ENCODE results near the gene ATOX1.
"Not testable (repeated sequence)": the region's sequence is repeated elsewhere in the genome, so short reads cannot be mapped to it uniquely, and the experiment has no call there.

ATOX1 gene

DNA sequence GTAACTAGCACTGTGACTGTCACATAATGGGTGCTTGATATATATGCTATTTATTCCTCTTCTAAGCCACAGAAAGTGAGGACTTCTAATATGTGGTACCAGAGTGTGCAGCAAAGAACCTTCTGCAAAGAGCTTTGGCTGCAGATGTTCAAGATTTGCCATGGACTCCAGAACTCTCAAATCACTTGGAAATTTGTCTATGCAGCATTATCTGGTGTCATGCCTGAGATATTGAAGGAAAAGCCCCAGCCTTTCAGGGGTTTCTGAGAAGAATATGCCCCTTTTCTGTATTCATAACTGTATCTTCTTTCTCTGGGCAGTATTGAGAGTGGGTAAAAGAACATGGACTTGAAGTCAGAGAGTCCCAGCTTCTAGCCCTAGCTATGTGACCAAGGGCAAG, 8.5 kb upstream of the ATOX1 start:
- DNase-seq, result no peak

DNA sequence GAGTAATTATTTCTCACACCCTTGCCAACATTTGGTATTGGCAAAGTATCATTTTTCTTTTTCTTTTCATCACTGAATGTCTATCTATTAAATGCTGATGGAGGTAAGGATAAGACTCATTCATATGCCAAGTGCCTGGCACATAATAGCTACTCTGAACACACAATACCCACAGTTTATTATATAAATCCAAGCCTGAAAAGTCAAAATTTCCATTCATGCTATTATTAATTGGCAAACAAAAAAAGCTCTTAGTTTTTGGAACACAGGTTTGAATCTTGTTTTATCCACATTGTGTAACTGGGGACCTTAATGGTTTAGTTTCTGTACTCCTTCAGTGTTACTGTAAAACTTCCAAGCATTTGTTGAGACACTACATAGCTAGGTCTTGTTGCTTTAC, 6.4 kb upstream of the ATOX1 start:
- no peak for DNase-seq

DNA sequence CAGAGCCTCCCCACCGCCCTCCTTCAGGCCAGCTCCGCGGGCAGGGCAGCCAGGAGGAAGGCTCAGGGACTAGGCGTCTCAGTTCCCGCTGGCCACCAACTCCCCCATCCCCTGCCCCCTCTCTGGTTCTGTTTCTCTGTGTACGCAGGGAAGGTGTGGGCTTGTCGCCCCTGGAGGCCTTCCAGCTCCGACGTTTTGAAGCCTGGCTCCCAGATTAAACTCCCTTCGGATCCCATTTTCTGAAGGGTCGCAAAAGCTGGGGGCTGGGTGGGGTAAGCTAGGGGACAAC, 346 bp downstream of the ATOX1 start:
- no peak for DNase-seq

DNA sequence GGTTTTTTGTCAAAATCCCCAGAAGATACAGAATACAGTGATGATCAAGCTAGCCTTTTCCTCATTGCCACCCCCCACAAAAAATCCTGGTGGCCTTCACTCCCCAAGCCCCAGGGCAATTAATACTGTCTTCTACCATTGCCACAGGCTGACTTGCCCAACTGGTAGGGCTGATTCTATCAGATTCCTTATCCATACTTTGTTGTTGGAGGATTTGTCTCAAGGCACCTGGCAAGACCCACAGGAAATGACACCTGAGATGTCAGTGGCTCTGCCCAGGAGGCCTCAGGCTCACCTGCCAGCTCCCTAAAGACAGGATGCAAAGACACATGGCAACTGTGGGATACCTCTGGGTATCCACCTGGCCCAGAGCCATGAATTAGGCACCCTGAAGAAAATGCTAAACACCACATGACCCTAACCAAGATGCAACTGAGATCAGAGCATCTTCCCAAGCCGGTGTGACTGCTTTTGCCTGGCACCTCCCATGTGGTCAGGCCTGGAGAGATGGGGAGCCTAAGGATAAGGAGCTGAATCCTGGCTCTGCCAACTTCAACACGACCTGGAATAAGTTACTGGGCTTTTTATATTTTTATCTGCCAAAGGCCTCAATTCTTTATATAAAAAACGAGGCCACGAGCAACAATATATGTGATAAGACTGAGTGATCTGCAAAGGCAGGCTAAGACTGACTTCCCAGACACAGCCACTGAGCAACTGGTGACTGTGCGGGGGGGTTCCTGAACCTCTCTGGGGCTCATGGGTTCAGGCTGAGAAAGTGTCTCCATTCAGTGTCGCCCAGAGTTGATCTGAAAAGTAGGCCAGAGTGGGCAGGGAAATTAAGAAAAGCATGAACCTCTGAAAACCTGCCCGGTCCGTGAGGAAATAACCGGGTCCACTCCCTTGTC, 944 bp downstream of the ATOX1 start:
- DNase-seq, result no peak

DNA sequence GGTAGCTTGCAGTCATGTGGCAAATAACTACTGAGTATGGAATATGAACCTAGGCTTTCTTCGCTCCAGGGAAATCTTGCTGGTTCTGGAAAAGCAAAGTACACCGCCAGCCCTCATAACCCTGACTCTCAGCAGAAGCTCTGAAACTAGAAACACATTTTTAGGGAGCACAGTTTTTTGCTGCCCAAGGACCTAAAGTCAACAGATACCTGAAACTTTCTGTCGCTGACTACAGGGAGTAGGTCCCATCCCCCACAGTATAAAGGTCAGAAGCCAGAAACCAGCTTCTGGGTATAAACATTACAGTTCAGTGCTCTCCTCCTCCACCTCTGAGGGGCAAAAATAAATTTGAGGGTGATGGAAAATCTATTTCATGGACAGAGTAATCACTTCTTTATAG, 3.0 kb downstream of the ATOX1 start:
- DNase-seq, result no peak

DNA sequence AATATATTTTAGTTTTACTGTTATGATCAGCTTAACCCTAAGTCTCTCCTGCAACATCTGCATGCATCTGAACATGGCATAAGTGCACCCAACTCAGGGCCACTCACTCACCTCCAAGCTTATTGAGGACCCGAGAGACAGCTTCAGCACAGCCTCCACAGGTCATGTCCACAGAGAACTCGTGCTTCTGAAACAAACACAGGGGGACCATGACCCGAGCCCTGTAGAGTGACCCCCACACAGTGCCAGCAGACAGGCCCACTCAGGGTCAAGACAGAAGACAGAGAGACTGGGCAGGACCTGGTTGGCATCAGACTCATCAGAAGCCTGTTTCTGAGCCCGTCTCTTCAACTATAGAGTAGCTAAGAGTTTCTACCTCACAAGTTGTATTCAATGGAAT, 6.8 kb downstream of the ATOX1 start:
- DNase-seq, result no peak

DNA sequence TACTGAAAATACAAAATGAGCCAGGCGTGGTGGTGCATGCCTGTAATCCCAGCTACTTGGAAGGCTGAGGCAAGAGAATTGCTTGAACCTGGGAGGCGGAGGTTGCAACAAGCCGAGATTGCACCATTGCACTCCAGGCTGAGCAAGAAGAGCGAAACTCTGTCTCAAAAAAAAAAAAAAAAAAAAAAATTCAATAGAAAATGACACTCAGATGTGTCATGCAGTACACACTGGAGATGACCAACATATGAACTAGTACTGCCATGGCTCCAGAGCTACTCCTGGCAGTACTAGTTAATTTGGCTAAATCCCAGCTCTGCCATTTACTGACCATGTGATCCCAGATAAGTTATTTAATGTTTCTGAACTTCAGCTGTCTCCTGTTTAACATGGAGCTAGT, 7.3 kb downstream of the ATOX1 start:
- DNase-seq, result no peak

DNA sequence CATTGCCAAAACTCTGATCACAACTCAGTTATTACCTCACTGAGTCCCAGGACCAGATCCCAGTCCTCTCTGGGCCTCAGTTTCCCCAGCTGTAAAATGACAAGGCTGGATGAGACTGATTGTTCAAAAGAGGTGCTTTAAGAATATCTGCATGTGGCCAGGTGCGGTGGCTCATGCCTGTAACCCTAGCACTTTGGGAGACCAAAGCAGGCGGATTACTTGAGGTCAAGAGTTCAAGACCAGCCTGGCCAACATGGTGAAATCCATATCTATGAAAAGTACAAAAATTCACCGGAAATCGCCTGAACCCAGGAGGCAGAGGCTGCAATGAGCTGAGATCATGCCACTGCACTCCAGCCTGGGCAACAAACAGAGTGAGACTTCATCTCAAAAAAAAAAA, 8.3 kb downstream of the ATOX1 start:
- DNase-seq, result no peak

DNA sequence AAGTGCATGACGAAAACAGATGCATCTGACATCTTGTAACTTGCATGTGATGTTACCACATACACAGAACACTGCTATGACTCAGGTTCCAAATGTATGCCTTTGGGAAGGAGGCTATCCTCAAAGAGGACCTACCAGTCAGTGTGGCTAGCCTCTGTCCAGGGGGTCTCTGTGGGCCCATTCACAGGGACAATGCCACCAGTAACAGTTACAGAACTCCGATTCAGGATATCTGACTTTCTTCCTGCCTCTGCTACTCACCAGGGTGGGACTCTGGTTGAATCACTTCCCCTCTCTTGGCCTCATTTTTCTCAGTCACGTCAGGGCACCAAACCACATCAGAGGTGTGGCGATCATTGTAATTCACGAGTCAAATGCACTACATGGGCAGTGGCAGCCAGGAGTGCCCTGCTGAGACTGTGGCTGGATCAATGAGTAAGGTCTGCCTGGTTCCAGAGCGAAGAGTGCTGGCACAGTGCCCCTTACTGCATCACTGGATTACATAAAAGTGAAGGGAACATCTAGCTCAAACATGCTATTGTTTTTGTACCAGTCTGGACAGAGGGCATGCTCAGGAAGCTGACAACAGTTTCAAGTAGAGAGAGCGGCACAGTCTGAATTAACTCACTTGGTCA, 13.2 kb downstream of the ATOX1 start:
- no peak for DNase-seq

DNA sequence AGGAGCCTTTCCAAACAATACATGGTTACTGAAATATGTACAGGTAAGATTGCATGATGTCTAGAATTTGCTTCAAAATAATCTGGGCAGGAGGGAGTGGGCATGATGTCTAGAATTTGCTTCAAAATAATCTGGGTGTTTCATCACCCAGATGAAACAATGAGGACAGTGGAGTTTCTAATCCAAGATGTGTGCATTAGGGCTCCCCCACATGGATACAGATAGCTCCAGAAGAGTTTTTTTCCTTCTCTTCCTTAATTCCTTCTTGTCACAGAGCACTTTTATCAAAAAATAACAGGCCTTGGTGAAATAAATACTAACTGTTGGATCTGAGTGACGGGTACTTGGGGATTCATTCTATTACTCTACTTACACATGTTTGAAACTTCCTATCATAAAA, 14.9 kb downstream of the ATOX1 start:
- DNase-seq, result no peak

DNA sequence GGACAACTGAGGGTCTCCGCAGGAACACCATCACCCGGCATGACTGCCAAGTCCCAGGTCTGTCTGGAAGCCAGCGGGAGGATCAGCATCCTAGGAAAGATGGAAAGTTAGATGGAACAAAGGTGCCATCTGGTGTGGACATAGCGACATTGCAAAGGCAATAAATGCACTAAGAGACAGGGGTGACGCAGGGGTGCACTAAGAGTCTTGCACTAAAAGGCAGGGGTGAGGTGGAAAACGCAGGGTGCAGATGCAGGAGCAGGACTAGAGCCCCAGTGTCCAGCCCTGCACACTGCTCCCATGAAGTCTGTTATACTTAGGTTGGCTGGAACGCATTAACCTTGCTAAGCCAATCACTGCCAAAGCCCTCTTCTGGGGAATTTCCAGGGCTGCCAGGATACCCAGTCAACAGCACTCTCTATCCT, 15.5 kb downstream of the ATOX1 start:
- DNase-seq, result no peak

DNA sequence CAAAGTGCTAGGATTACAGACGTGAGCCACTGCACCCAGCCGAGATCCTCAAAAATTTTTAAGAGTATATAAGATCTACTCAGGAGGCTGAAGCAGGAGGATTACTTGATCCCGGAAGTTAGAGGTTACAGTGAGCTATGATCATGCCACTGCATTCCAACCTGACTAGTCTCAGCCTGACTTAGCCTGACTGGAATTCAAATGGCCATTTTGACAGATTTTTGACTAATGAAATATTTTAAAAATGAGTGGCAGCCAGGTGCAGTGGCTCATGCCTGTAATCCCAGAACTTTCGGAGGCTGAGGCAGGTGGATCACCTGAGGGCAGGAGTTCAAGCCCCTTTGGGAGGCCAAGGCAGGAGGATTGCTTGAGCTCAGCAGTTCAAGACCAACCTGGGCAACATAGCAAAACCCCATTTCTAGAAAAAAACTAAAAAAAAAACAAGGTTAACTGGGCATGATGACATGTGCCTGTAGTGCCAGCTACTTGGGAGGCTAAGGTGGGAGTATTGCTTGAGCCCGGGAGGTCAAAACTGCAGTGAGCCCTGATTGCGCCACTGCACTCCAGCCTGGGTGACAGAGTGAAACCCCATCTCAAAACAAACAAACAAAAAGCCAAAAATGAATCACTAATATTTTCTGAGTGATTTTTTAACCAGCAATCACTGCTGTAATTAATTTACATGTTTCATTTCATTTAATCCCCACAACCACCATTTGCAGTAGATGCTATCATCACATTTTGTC, 16.6 kb downstream of the ATOX1 start:
- no peak for DNase-seq

DNA sequence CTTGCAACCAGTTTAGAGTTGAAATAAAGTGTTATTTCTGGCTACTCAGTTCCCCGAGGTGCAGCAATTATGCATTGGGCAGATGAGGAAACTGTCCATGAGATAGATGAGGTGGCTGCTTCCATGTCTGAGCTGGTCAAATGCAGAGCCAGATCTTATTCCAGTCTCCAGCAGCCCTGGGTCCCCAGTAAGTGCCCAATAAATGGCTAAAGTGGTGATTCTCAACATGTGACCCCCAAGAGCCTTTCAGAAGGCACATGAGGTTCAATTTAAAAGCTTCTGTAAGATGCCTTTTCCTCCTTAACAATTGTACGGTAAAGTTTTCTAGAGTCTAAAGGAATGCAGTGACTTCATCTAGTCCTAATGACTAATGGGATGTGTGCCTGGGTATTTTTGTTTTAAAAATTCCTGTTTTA, 17.5 kb downstream of the ATOX1 start:
- no peak for DNase-seq

DNA sequence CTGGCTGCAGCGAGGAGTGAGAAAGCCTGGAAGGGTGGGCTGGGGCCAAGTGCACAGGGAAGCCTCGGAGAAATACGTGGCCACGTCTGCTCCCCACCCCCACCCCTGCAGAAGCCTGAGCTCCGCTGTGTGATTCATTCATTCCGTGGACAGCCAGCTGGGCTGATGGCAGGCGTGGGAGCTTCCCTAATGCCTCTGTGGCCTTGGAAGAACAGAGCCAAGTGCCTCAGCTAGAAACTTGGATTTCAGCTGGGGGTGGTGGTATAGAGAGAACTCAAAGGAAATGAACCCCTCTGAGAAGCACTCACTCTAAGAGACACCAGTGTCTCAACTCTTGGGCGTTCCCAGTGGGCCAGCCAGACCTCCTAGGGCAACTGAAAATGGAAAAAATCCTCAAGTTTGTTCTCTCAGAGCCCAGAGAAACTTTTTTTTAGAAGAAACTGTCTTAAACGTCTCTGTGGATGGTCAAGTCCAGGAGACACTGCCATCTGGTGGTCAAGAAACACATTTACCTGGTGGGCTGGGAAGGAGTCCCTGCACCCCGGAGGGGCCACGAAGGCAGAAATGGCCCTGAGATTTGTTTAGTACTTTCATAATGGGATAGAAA, 18.0 kb downstream of the ATOX1 start:
- no peak for DNase-seq

DNA sequence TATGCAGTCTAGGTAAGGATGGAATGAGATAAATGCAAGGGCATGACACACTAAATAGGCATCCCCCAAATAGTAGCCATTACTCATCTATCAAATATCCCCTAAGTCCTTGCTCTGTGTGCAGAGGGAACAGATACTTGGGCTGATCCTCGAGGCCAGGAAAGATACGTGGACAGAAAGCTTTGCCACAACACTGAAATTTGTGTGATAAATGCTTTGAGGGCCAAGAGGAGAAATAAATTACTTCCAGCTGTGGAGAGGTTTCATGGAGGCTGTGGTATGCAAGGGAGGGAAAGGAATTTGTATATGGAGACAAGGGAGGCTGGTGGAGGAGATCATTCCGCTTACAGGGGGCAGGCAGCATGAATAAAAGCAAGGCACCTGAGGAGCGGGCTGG, 18.5 kb downstream of the ATOX1 start:
- DNase-seq, result no peak

DNA sequence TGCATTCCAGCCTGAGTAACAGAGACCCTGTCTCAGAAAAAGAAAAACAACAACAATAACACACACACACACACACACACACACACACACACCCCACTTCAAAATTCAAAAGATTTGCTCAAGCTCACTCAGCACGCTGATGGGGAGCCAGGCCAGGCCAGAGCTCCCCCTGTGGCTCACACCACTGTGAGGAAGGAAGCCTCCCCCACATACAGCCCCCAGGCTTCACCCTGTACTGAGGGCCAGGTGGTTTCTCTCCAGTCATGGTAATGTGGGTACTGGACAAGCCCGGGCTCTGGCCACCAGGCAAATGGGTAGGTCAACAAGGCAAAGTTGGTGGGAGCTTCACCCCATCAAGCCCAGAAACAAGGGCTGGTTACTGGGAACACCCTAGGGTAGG, 19.0 kb downstream of the ATOX1 start:
- no peak for DNase-seq

DNA sequence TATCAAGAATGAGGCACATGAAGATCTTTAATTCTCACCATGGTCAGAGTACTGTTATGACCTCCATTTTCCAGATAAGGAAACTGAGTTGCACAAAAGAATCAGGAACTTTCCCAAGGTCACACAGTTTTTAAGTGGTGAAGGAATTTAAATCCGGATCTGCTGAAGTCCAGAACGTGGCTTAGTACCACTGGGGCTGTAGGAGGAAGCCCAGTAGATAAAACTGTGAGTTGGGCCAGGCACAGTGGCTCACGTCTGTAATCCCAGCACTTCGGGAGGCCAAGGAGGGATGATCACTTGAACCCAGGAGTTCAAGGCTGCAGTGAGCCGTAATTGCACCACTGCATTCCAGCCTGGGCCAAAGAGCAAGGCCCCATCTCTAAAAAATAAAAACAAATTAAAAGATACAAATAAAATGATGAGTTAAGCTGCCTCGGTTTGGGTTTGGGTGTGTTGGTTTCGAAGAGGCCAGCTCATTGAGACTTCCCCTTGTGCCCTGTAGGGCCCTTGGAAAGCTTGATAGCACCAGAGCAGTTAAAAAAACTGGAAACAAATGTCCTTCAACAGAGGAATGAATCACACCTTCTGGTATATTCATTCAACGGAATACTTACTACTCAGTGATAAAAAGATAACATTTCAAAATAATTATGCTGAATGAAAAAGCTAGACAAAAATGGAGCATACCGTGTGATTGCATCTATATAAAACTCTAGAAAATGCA, 20.1 kb downstream of the ATOX1 start:
- DNase-seq, result no peak

DNA sequence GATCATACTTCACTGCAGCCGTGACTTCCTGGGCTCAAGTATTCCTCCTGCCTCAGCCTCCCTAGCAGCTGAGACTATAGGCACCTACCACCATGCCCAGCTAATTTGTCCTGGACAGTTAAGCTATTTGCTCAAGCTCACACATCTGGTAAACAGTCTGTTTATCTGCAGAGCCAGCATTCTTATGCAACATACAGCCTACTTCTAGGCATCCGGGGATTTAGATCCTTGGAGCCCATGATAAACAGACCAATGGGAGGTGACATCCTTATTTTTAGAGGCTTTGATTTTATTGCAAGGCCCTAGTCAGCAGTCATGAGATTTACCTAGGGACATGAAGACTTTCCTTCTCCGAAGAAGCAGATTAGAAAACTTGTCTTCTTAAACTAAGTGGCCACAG, 21.0 kb downstream of the ATOX1 start:
- no peak for DNase-seq

DNA sequence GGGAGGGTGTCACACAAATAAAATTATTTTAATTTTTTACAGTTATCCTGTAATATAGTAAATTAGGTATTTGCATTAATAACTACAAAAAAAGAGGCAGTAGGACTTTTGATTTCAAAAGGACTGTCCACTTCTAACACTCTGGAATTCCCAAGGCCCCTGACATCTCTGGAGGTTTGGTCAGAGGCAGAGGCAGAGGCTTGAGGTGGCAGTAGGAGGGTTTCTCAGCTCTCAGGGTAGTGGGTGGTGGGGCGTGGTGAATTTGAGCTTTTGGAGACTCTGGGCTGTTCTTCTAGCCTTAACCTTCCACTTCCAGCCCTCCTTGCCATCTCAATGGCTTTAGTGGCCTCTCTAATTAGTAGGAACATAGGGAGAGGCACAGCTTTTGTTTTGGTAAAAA, 22.8 kb downstream of the ATOX1 start:
- DNase-seq, result no peak

DNA sequence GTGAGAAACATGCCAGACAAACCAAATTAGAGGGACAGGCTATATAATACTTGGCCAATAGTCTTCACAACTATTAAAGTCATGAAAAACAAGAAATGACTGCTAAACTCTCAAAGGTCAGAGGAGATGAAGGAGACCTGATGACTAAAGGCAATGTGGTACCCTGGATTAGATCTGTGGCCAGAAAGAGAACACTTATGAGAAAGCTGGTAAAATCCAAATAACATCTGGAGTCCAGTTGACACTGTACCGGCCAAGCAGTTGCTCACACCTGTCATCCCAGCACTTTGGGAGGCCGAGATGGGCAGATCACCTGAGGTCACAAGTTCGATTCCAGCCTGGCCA, 24.4 kb downstream of the ATOX1 start:
- no peak for DNase-seq

DNA sequence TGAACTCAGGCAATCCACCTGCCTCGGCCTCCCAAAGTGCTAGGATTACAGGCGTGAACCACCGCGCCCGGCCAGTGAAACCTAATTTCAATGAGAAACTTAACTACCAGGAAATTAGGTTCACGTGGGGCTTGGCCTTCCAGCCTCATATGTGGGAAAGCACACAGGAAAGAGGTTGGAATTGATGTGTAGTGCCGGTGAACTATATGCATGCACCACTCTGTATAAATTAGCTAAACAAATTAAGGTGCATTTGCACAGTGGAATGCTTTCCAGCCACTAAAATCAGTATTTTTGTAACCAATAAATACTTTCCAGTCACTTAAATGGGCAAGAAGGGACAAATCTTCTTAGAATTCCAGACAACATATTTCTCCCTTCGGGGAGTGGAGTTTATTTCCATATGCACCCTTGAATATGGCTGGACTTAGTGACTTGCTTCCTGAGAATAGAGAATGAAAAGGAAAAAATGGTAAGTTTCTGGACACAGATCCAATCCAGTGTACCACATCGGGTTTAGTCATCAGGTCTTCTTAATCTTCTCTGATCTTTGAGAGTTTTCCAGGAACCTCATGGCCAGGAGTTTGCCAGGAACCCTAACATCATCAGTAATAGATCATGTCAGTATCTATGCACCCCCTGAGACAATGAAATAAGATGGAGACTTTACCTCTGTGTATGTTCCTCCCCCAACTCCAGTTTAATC, 24.9 kb downstream of the ATOX1 start:
- no peak for DNase-seq

DNA sequence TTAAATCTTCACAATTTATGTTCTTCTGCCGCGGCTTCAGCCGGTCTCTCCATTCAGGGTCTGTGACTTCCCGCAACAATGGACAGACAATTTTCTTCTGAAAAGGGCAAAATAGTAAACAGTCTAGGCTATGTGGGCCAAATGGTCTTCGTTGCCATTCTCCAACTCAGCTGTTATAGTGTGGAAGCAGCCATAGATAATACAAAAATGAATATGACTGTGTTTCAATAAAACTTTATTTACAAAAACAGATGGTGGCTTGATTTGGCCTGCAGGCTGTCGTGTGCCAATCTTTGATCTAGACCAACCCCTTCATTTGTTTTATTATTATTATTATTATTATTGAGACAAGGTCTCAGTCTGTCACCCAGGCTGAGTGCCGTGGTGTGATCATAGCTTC, 28.1 kb downstream of the ATOX1 start:
- DNase-seq, result no peak

DNA sequence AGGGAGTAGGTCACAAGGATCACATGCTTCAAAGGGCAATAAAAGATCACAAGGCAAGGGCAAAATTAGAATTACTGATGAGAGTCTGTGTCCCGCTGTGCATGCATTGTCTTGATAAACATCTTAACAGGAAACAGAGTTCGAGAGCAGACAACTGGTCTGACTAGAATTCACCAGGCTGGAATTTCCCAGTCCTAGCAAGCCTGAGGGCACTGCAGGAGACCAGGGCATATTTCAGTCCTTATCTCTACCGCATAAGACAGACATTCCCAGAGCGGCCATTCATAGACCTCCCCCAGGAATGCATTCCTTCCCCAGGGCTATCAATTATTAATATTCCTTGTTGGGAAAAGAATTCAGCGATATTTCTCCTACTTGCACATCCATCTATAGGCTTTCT, 28.8 kb downstream of the ATOX1 start:
- not testable (repeated sequence) for DNase-seq

Measured in NCI-H446 treated with DMSO at 0.1 percent for 48 hours (cell line).